Measurements from ENCODE around the gene CHRNG. TPM values are rescaled to one million over a fixed set of nuclear protein-coding genes. Genes with fewer than 3 reads are reported as not detected.
A peak's percentile ranks its signal among the peaks of the same experiment; 100 is the strongest.

Gene CHRNG
- total RNA-seq, 4 donors from 2014 or later = 3.5 to 57.5 (median 24.6) TPM

DNA sequence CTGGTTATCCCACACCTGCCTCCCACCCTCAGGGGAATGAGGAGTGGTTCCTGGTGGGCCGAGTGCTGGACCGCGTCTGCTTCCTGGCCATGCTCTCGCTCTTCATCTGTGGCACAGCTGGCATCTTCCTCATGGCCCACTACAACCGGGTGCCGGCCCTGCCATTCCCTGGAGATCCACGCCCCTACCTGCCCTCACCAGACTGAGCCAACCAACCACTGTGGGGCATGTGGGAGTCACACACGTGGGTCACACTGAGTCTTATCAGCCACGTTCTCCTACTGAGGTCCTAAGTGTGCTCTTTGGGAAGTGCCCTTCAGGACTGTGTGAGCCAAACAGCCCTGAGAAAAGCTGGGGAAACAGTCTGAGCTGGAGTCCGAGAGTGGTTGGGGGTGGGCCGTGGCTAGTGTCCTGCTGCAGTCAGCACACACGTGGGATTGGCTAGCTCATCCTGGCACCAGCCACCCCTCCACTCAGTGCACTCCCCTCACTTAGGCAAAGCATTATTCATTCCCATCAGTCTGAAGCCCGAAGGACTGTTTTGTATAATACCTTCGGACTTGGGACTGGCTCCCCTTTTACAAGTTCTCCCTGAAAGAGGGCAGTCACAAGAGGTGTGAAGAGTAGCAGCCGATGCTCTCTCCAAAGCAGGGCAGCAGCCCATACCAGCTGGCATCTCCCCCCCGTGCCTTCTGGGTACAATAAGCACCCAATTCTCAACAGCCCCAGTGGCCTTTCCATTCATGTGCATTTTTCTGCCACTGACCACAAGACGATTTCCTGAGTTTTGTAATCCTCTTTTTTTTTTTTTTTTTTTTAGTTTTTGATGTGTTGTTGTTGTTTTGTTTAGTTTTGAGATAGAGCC, 6.3 kb downstream of the CHRNG start:
- no peaks in the 10 kb centered on the region for H3K27me3 ChIP-seq
- no peak for DNase-seq
- peaks cover 13 to 26% of the 10 kb centered on the region in 2 donors for H3K4me1 ChIP-seq
- no peak for ATAC-seq
- H3K27ac ChIP-seq = peak overlapping the region in 2 of 4 donors; percentile 39 to 45
- in situ Hi-C loops (cut with MboI; ENCODE audit: low sequenced_read_pairs in 4 of 4) (no loop called here), intact Hi-C loops (cut with DNase I; ENCODE audit: low total_unique reads) (no loop called here)
- no peak overlapping the region for H3K4me3 ChIP-seq
- H3K36me3 ChIP-seq = no peaks in the 10 kb centered on the region
- TF ChIP-seq, protein P1, sequence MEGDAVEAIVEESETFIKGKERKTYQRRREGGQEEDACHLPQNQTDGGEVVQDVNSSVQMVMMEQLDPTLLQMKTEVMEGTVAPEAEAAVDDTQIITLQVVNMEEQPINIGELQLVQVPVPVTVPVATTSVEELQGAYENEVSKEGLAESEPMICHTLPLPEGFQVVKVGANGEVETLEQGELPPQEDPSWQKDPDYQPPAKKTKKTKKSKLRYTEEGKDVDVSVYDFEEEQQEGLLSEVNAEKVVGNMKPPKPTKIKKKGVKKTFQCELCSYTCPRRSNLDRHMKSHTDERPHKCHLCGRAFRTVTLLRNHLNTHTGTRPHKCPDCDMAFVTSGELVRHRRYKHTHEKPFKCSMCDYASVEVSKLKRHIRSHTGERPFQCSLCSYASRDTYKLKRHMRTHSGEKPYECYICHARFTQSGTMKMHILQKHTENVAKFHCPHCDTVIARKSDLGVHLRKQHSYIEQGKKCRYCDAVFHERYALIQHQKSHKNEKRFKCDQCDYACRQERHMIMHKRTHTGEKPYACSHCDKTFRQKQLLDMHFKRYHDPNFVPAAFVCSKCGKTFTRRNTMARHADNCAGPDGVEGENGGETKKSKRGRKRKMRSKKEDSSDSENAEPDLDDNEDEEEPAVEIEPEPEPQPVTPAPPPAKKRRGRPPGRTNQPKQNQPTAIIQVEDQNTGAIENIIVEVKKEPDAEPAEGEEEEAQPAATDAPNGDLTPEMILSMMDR (IDR thresholded peaks at IDR 0.05 in 4 of 5, conservative IDR thresholded peaks at IDR 0.05 in 1 of 5) = no peak
- no peak for TF ChIP-seq POLR2A (IDR thresholded peaks at IDR 0.05)
- H3K9me3 ChIP-seq = no peaks in the 10 kb centered on the region

DNA sequence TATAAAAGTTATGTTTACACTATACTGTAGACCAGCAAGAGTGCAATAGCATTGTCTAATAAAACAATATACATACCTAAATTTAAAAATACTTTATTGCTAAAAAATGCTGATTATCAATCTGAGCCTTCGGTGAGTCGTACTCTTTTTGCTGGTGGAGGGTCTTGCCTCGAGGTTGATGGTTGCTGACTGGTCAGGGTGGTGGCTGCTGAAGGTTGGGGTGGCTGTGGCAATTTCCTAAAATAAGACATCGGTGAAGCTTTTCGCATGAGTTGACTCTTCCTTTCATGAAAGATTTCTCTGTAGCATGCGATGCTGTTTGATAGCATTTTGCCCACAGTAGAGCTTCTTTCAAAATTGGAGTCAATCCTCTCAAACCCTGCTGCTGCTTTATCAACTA, 8.5 kb downstream of the CHRNG start:
- no peak for ATAC-seq
- no peak for DNase-seq
- intact Hi-C loops (cut with DNase I; ENCODE audit: low total_unique reads) = no loop called here

DNA sequence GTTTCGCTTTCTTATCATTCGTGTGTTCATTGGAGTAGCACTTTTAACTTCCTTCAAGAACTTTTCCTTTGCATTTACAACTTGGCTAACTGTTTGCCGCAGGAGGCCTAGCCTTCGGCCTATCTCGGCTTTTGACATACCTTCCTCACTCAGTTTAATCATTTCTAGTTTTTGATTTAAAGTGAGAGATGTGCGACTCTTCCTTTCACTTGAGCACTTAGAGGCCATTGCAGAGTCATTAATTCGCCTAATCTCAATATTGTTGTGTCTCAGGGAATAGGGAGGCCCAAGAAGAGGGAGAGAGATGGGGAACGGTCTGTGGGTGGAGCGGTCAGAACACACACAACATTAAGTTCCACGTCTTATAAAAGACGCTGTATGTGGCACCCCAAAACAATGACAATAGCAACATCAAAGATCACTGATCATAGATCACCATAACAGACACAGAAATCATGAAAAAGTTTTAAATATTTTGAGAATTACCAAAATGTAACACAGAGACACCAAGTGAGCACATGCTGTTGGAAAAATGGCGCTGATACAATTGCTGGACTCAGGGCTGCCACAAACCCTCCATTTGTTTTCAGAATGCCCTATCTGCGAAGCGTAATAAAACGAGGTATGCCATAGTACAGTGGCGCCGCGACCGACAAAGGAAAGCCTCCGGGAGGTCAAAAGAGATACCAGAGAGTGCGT, 10.3 kb downstream of the CHRNG start:
- in situ Hi-C loops (cut with MboI; ENCODE audit: low sequenced_read_pairs in 4 of 4) (no loop called here), intact Hi-C loops (cut with DNase I; ENCODE audit: low total_unique reads) (loop anchor here (2.0 kb wide), 2 partner anchors 23 to 25 kb away; partner anchors contain the start of gene CHRND)
- peaks cover 0 to 16% of the 10 kb centered on the region in 2 donors for H3K36me3 ChIP-seq
- peak overlapping the region; percentile 70 to 100 (median 92) for H3K4me3 ChIP-seq
- no peaks in the 10 kb centered on the region for H3K27me3 ChIP-seq
- ATAC-seq = peak in 1 of 2 donors; percentile 52
- no peaks in the 10 kb centered on the region for H3K9me3 ChIP-seq
- no peak for DNase-seq
- TF ChIP-seq, protein P1 (IDR thresholded peaks at IDR 0.05 in 4 of 5, conservative IDR thresholded peaks at IDR 0.05 in 1 of 5) = no peak
- no peak for TF ChIP-seq POLR2A (IDR thresholded peaks at IDR 0.05)
- H3K27ac ChIP-seq = peak overlapping the region; percentile 95 to 100 (median 99)
- peaks cover 40 to 46% of the 10 kb centered on the region in 2 donors for H3K4me1 ChIP-seq

More for the DNA sequence above, 8.5 kb downstream of the CHRNG start:
- Histone ChIP-seq H3K4me1 (peaks cover 26 to 32% of the 10 kb centered on the region in 2 donors), H3K9me3 (no peaks in the 10 kb centered on the region), H3K4me3 (no peak overlapping the region), H3K27me3 (no peaks in the 10 kb centered on the region), H3K36me3 (peaks cover 0 to 9% of the 10 kb centered on the region in 2 donors), H3K27ac (no peak overlapping the region)
- TF ChIP-seq POLR2A (IDR thresholded peaks at IDR 0.05) = no peak
- TF ChIP-seq, protein P1 (IDR thresholded peaks at IDR 0.05 in 4 of 5, conservative IDR thresholded peaks at IDR 0.05 in 1 of 5) = no peak
- in situ Hi-C loops (cut with MboI; ENCODE audit: low sequenced_read_pairs in 4 of 4) = no loop called here

DNA sequence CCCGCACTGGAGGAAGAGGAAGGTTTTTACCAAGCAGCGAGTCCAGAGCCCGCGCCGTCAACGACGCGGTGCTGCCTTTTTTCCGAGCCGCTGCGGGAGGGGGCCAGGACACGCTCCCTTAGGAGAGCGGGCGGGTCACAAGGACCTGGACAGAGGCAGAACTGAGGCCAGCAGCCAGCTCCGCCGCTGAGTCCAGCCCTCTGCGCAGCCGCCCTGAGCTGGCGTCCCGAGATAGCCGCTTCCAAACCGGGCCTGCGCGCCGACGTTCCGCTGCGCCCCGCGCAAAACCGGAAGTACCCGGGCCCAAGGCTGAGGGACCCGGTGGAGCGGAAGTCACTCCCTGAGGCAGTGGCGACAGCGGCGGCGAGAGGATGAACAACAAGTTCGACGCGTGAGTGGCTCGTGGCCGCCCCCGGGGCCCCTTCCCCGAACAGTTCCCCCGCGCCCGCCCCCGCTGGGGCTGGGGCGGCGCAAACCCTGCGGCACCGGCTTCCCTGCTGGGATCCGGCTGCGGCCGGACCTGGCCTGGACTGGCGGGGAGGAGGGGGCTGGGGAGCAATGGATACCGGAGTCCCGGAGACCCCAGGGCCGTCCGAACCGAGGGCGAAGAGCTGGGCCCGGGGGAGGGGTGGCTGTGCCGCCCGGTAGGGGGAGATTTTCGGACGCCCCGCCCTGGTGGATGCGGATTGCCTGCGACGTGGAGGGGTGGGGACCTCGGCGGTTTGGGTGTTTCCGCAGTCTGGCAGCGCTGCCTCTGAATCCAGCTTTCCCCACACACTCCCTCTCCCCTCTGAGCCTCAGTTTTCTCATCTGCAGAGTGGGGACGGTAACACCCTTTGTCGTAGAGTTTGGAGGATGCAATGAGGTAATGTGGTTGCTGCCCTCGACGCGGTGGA, 11.1 kb downstream of the CHRNG start, which contains the start of the genes EIF4E2 and TIGD1:
Gene EIF4E2 (plus strand): TSS at position 336 of the 896 bp plus-strand sequence. CDS start 36 bp downstream, at position 372.
Gene TIGD1 (minus strand): TSS at position 204 of the 896 bp plus-strand sequence. CDS start 675 bp downstream, outside the sequence.
- H3K27ac ChIP-seq = peak within 1 kb of the TSS; percentile 95 to 100 (median 99)
- peak within 1 kb of the TSS; percentile 70 to 100 (median 92) for H3K4me3 ChIP-seq
- intact Hi-C loops (cut with DNase I; ENCODE audit: low total_unique reads) (loop anchor here (2.0 kb wide), 2 partner anchors 24 kb away; partner anchors contain the start of gene CHRND), in situ Hi-C loops (cut with MboI; ENCODE audit: low sequenced_read_pairs in 4 of 4) (no loop called here)
- peaks cover 0 to 16% of the 10 kb centered on the region in 2 donors for H3K36me3 ChIP-seq
- ATAC-seq (peak; percentile 89 to 92), DNase-seq (peak; percentile 93 to 96)
- peaks cover 46 to 51% of the 10 kb centered on the region in 2 donors for H3K4me1 ChIP-seq
- TF ChIP-seq, protein P1 (IDR thresholded peaks at IDR 0.05 in 4 of 5, conservative IDR thresholded peaks at IDR 0.05 in 1 of 5) = peak; percentile 25 to 47 (median 45)
- peak; percentile 86 to 88 for TF ChIP-seq POLR2A (IDR thresholded peaks at IDR 0.05)
- no peaks in the 10 kb centered on the region for H3K9me3 ChIP-seq
- no peaks in the 10 kb centered on the region for H3K27me3 ChIP-seq

Measured in gastrocnemius medialis (tissue), 4 donors.